Hepatocyte (in vitro differentiated cells): Measurements from ENCODE around the gene NKX2-2. TPM values are rescaled to one million over a fixed set of nuclear protein-coding genes. Genes with fewer than 3 reads are reported as not detected.

ENCODE experiments used
- DNase-seq: peaks from one replicate; pipeline ENCODE4 v3.0.0-alpha.2; 2016; ENCODE audit warnings: low spot score
- H2AFZ ChIP-seq: fragments of 200-600 bp; sonication (generic); 2 replicates; pipeline ENCODE4 v1.6.0; 2016; ENCODE audit warnings: antibody characterized with exemption, mild to moderate bottlenecking
- H3K27ac ChIP-seq: fragments of 200-600 bp; sonication (generic); 2 replicates; pipeline ENCODE4 v1.5.1; 2016; ENCODE audit warnings: mild to moderate bottlenecking
- H3K27me3 ChIP-seq: fragments of 200-600 bp; sonication (generic); 2 replicates; pipeline ENCODE4 v1.6.1; 2016
- H3K36me3 ChIP-seq: fragments of 200-600 bp; sonication (generic); replicated peaks from 2 replicates; pipeline ENCODE4 v1.5.1; 2016; ENCODE audit warnings: low read depth; ENCODE audit not compliant: insufficient read depth
- H3K4me1 ChIP-seq: fragments of 200-600 bp; sonication (generic); 2 replicates; pipeline ENCODE4 v1.5.1; 2016; ENCODE audit warnings: mild to moderate bottlenecking, moderate library complexity; ENCODE audit not compliant: insufficient read depth
- H3K4me2 ChIP-seq: fragments of 200-600 bp; sonication (generic); 2 replicates; pipeline ENCODE4 v1.6.0; 2016
- H3K4me3 ChIP-seq: fragments of 200-600 bp; sonication (generic); 2 replicates; pipeline ENCODE4 v1.5.1; 2016; ENCODE audit warnings: mild to moderate bottlenecking
- H3K79me2 ChIP-seq: fragments of 200-600 bp; sonication (generic); 2 replicates; pipeline ENCODE4 v1.6.0; 2017; ENCODE audit warnings: mild to moderate bottlenecking
- H3K9me2 ChIP-seq: fragments of 200-600 bp; sonication (generic); replicated peaks from 2 replicates; pipeline ENCODE4 v1.6.0; 2017; ENCODE audit warnings: mild to moderate bottlenecking; ENCODE audit not compliant: insufficient read depth
- H3K9me3 ChIP-seq: fragments of 200-600 bp; sonication (generic); 2 replicates; pipeline ENCODE4 v1.5.1; 2016; ENCODE audit warnings: low read depth, mild to moderate bottlenecking
- H4K20me1 ChIP-seq: fragments of 200-600 bp; sonication (generic); 2 replicates; pipeline ENCODE4 v1.6.0; 2016; ENCODE audit warnings: mild to moderate bottlenecking; ENCODE audit not compliant: insufficient read depth, poor library complexity, severe bottlenecking
- CTCF ChIP-seq: fragments of 200-600 bp; sonication (generic); IDR thresholded peaks from 2 replicates; pipeline ENCODE4 v1.5.1; 2016; ENCODE audit warnings: antibody characterized with exemption, mild to moderate bottlenecking; ENCODE audit not compliant: poor library complexity
- EZH2 ChIP-seq: fragments of 200-600 bp; sonication (generic); IDR thresholded peaks from 2 replicates; pipeline ENCODE4 v1.6.1; 2016; ENCODE audit warnings: antibody characterized with exemption, mild to moderate bottlenecking, borderline replicate concordance
- EZH2phosphoT487 ChIP-seq: fragments of 200-600 bp; sonication (generic); IDR thresholded peaks from one replicate; pipeline ENCODE4 v1.6.1; 2018; ENCODE audit warnings: antibody characterized with exemption, mild to moderate bottlenecking, low read depth, moderate library complexity; ENCODE audit not compliant: unreplicated experiment, severe bottlenecking
- WGBS: methylation state at CpG from one replicate; pipeline ENCODE4 v1.1.6; 2016; ENCODE audit warnings: low lambda C conversion rate; ENCODE audit errors: missing lambda C conversion rate; 5-methylcytosine and 5-hydroxymethylcytosine counted together
- polyA plus RNA-seq: library from polyadenylated mRNA; unstranded; fragments of >200 nt; fragmentation: Nextera tagmentation; extraction: Ambion mirVana; gene quantifications from 2 replicates; pipeline ENCODE4 v1.2.1, GENCODE V29; 2016
- total RNA-seq: library from RNA; depleted of rRNA; stranded (reverse); fragments of >200 nt; gene quantifications from 2 replicates; pipeline ENCODE4 v1.2.3, GENCODE V29; 2014

The NKX2-2 gene
- total and polyA plus RNA-seq, 2 experiments from 2014 or later = 0.33 TPM; not detected in 1

DNA sequence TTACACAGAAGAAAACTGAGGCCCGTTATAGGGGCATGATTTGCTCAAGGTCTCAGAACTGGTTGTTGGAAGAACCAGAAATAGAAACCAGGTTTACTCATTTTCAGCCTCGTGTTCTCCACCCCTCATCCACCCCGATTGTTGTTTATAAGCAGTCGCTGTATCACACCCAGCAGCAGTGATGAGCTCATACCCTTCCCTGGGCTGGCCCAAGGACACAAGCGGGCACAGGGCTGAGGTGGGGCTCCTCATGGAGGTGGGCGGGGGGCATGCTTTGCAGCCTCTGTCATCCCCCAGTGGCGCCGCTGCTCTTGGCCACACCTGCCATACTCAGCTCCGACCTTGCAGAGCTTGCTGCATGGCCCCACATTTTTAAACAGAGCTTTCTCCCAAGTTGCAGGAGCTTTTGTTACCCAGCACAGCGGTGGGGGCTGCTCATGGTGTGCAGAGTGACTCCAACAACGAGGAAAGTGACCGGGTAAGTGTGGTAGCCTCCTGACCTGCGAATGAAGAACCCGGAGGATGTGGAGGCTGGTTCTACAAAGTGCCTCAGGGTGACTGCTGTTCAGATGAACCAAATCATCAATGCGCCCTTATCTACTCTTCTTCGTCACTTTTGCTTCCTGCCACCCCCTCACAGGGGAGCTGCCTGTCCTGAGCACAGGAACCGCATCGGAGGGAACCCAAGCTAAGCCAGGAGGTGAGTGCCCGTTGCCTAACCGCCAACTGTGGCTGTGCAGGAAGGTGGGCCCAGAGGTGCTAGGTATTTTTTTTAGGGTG lies 43.6 kb upstream of the NKX2-2 start:
- Histone ChIP-seq H3K79me2 (no peaks in the 10 kb centered on the region), H3K9me3 (no peaks in the 10 kb centered on the region), H3K4me3 (no peak overlapping the region), H3K27me3 (peaks cover 15% of the 10 kb centered on the region), H3K36me3 (no peaks in the 10 kb centered on the region), H3K4me2 (no peak overlapping the region), H3K9me2 (no peaks in the 10 kb centered on the region), H3K4me1 (no peaks in the 10 kb centered on the region), H4K20me1 (no peaks in the 10 kb centered on the region), H3K27ac (no peak overlapping the region), H2AFZ (no peak overlapping the region)
- no peak for DNase-seq
- TF ChIP-seq EZH2 = no peak
- TF ChIP-seq EZH2phosphoT487 = no peak
- TF ChIP-seq CTCF = no peak
- WGBS = 90% methylated on average over 20 of the region's 20 CpGs

DNA sequence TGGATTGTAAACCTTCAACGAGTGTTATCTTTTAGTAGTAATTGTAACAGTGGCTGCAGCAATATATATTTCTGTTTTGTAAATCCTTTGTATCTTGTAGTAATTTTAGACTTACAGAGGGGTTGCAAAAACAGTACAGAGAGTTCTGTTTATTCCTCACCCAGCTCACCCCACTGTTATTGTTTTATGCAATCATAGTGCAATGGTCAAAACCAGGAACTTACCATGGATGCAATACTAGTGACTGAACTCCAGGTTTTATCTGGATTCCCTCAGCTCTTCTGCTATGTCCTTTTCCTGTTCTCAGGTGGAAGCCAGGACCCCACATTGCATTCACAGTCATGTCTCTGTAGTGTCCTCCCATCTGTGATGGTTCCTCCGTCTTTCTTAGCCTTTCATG lies 42.5 kb upstream of the NKX2-2 start:
- Histone ChIP-seq H3K9me2 (no peaks in the 10 kb centered on the region), H3K4me1 (no peaks in the 10 kb centered on the region), H3K27ac (no peak overlapping the region), H4K20me1 (no peaks in the 10 kb centered on the region), H3K4me3 (no peak overlapping the region), H3K4me2 (no peak overlapping the region), H3K27me3 (peaks cover 15% of the 10 kb centered on the region), H3K36me3 (no peaks in the 10 kb centered on the region), H2AFZ (no peak overlapping the region), H3K9me3 (no peaks in the 10 kb centered on the region), H3K79me2 (no peaks in the 10 kb centered on the region)
- no peak for DNase-seq
- no peak for TF ChIP-seq EZH2
- TF ChIP-seq CTCF = no peak
- TF ChIP-seq EZH2phosphoT487 = no peak
- 74% methylated on average over 2 of the region's 2 CpGs for WGBS

DNA sequence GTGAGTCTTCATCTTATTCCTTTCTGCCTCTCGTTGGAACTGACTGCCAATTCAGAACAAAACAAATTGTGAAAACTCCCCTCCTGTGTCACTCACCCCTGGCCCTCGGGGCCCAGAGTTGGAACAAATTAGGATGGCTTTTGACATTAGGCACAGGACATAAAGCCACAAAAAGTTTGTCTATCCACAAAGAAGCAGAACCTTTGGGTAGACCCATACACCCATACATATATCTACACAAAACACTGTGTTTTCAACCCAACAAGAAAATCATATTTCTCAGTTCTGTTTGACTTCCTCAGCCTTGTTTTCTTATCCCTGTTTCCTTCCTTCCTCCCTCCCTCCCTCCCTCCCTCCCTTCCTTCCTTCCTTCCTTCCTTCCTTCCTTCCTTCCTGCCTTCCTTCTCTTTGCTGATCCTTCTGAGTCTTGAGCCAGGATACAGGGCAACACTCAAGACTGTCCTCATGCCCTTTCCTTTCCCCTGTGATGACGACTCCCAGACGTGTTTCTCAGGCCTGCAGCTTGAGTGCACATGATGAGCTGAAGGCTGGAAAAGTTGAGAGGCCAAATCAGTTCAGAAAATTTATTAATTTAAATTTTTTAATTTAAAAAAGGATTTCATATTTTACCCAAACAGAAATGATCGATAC lies 41.7 kb upstream of the NKX2-2 start:
- H3K79me2 ChIP-seq = no peaks in the 10 kb centered on the region
- DNase-seq = no peak
- WGBS = 73% methylated on average over 5 of the region's 5 CpGs
- no peak overlapping the region for H3K4me2 ChIP-seq
- no peaks in the 10 kb centered on the region for H3K36me3 ChIP-seq
- no peak overlapping the region for H3K4me3 ChIP-seq
- no peaks in the 10 kb centered on the region for H3K9me3 ChIP-seq
- H3K9me2 ChIP-seq = no peaks in the 10 kb centered on the region
- no peak for TF ChIP-seq EZH2phosphoT487
- TF ChIP-seq CTCF = no peak
- no peak for TF ChIP-seq EZH2
- peaks cover 15% of the 10 kb centered on the region for H3K27me3 ChIP-seq
- H2AFZ ChIP-seq = no peak overlapping the region
- no peak overlapping the region for H3K27ac ChIP-seq
- H3K4me1 ChIP-seq = no peaks in the 10 kb centered on the region
- no peaks in the 10 kb centered on the region for H4K20me1 ChIP-seq
